ENCODE results near the gene UMODL1.

DNA sequence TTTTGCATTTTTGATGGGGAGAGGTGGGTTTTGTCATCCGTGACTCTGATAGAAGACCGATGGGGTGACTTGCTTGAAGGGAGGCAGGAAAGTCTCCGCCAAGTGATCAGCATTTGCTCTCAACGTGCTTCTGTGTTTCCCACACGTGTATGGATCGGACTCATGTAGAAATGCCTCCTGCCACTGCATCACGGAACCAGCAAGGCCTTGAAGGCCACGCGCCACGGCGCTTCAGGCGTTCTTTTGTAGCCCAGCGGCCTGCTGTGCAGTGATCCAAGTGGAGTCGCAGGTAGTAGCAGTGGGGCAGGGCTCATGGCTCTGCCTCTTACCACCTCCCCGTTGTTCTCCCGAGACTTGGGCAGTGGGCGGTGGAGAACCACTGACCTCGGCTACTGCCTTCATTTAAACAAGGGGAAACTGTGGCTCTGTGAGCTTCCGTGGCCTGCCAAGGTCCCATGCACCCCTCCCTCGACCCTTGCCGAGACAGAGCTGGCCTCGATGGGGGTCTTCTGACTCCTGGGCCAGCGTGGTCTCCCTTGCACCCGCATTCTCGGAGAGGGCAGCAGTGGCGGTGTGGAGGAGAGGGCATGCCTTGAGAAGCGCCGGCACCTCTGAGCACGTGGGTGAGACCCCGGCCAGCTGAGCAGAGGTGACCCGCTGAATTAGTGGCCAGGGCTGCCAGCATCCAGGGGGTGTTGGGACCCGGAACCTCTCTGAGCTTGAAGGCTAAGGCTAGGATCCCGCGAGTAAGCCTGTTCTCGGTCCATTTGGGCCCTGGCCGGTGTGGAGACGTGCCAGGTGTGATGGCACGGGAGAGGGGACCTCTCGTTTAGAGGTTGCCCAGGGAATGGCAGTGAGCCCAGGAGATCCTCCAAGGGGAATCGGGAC lies 101.7 kb downstream of the UMODL1 start:
- TF ChIP-seq, protein P1, sequence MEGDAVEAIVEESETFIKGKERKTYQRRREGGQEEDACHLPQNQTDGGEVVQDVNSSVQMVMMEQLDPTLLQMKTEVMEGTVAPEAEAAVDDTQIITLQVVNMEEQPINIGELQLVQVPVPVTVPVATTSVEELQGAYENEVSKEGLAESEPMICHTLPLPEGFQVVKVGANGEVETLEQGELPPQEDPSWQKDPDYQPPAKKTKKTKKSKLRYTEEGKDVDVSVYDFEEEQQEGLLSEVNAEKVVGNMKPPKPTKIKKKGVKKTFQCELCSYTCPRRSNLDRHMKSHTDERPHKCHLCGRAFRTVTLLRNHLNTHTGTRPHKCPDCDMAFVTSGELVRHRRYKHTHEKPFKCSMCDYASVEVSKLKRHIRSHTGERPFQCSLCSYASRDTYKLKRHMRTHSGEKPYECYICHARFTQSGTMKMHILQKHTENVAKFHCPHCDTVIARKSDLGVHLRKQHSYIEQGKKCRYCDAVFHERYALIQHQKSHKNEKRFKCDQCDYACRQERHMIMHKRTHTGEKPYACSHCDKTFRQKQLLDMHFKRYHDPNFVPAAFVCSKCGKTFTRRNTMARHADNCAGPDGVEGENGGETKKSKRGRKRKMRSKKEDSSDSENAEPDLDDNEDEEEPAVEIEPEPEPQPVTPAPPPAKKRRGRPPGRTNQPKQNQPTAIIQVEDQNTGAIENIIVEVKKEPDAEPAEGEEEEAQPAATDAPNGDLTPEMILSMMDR (IDR thresholded peaks at IDR 0.05) = no peak
- no peak for TF ChIP-seq POLR2AphosphoS5 (IDR thresholded peaks at IDR 0.05)
